Kidney epithelial cell (primary cell): ENCODE data around the gene PPARGC1A. TPM values are rescaled to one million over a fixed set of nuclear protein-coding genes. Genes with fewer than 3 reads are reported as not detected.

Experiments used
- DNase-seq: peaks from one replicate; pipeline ENCODE4 v3.0.0-alpha.2; 2010; ENCODE audit warnings: low read depth
- H3K27me3 ChIP-seq: 2 replicates; pipeline ENCODE4 v1.6.0; 2011; ENCODE audit warnings: low read length; ENCODE audit not compliant: control insufficient read depth, insufficient read depth
- H3K36me3 ChIP-seq: 2 replicates; pipeline ENCODE4 v1.5.1; 2011; ENCODE audit warnings: low read length; ENCODE audit not compliant: control insufficient read depth, insufficient read depth
- H3K4me3 ChIP-seq: 2 replicates; pipeline ENCODE4 v1.5.1; 2011; ENCODE audit warnings: low read depth, mild to moderate bottlenecking, control low read depth, low read length
- total RNA-seq: library from RNA; depleted of rRNA; stranded (reverse); fragments of >200 nt; gene quantifications from 2 replicates; pipeline ENCODE4 v1.2.3, GENCODE V29; 2015
- TF ChIP-seq, protein P1 (sequence below): IDR thresholded peaks from 2 replicates; pipeline ENCODE4 v1.5.1; 2011; ENCODE audit warnings: mild to moderate bottlenecking, moderate library complexity, low read length, control low read depth, inconsistent platforms; ENCODE audit not compliant: insufficient read depth, poor library complexity, severe bottlenecking

The PPARGC1A gene
- total RNA-seq, 1 donor from 2014 or later = 3.3 TPM

DNA sequence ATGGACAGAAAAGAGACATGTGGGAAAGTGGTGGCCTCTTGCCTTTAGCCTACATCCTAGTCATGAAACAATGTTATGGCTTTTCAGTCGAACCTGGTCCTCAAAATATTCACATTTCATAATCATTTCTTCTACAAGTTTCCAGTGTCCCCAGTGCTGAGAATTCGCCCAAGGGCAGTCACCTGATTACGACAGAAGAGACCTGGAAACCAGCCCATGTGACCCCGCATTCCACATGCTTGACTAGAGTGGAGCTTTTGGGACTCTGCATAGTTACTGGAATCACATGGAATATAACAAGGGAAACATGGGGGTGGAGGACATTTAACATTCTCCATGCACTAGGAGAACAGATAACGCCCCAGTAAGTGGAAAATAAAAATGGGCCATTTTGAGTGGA, 100.1 kb downstream of the PPARGC1A start:
- DNase-seq = peak; percentile 75
- TF ChIP-seq, protein P1, sequence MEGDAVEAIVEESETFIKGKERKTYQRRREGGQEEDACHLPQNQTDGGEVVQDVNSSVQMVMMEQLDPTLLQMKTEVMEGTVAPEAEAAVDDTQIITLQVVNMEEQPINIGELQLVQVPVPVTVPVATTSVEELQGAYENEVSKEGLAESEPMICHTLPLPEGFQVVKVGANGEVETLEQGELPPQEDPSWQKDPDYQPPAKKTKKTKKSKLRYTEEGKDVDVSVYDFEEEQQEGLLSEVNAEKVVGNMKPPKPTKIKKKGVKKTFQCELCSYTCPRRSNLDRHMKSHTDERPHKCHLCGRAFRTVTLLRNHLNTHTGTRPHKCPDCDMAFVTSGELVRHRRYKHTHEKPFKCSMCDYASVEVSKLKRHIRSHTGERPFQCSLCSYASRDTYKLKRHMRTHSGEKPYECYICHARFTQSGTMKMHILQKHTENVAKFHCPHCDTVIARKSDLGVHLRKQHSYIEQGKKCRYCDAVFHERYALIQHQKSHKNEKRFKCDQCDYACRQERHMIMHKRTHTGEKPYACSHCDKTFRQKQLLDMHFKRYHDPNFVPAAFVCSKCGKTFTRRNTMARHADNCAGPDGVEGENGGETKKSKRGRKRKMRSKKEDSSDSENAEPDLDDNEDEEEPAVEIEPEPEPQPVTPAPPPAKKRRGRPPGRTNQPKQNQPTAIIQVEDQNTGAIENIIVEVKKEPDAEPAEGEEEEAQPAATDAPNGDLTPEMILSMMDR = no peak
- Histone ChIP-seq H3K27me3 (no peaks in the 10 kb centered on the region), H3K4me3 (no peak overlapping the region), H3K36me3 (no peaks in the 10 kb centered on the region)

DNA sequence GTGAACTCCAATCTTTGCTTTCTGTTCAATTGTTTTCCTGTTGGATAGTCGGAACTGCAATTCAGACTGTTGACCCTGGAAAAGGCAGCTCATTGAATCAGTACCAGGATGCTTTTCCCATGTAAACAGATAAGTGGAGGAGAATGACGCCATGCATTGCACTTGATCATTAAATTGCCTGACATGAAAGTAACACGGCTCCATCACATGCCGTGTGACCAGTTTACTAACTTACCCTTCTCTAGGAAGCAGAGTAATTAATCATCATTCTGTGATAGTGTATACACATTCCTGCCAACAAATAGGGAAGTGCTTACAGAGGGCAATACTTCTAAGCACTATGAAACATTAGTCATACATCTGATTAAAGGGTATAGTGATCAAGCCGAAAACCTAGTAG, 101.4 kb downstream of the PPARGC1A start:
- TF ChIP-seq, protein P1 = no peak
- H3K27me3 ChIP-seq = no peaks in the 10 kb centered on the region
- H3K36me3 ChIP-seq = no peaks in the 10 kb centered on the region
- peak; percentile 42 for DNase-seq
- no peak overlapping the region for H3K4me3 ChIP-seq

DNA sequence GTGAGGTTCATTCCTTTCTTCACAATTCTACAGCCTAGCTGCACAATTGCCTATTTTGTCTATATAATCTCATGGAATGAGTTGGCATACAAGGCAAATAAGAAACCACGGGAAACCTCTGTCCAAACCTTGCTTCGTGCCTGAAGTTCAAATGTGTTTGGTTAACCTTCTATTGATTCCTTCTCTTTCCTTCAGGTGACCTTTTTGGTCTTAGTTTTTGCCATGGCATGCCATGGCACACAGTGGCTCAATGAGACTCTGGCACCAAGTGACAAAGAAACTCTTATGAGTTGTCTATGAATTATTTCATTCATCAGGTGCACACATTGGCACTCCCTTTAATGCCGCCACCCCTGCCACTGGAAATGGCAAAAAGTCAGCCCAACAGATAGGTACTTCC, 101.8 kb downstream of the PPARGC1A start:
- TF ChIP-seq, protein P1 = no peak
- Histone ChIP-seq H3K36me3 (no peaks in the 10 kb centered on the region), H3K27me3 (no peaks in the 10 kb centered on the region), H3K4me3 (no peak overlapping the region)
- no peak for DNase-seq

DNA sequence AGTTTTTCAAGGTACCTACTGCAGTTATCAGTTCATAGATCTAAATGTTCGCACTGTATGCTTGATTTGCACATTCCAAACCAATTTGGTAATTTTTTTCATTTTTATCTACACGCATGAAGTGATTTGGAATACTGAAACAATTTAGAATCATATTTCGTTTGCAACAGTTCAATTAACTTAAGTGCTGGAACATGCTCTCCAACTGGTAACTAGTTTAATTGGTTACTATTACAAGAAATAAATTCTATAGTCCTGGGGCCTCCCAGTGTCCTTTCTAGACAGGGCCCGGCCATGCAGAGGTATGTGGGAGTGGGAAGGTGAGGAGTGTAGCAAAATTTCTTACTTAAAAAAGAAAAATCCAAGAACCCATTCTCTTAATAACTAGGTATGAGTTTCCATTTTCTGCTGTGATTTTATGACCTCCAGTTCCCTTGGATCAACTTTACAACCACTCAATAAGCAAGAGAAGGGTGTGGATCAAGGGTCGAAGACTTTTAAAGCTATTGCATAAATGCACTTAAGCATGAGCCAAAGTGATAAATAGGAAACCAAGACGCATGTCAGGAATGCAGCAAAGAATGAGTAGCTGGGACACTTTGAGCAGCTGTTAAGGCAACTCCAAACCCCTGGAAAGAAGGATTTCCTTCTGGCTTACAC, 106.9 kb downstream of the PPARGC1A start:
- TF ChIP-seq, protein P1 = no peak
- Histone ChIP-seq H3K27me3 (no peaks in the 10 kb centered on the region), H3K4me3 (no peak overlapping the region), H3K36me3 (no peaks in the 10 kb centered on the region)
- no peak for DNase-seq

DNA sequence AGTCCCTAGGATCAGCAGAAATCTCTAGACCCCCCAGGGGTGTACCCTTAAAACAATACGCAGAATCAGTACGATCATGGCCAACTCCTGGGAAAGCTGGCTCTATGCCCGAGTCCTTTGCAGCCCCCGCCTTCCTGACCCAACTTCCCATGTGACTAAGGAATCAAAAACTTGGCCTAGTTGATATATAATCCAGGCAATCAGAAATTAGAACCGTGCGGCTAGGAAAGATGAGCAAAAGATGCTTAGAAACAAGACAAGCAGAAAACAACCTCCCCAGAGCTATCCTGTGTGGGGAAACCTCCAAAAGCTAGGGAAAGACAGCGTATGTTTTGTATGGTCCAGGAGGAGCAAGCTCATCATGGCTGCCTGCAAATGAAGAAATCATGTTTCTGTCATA, 110.0 kb downstream of the PPARGC1A start:
- no peaks in the 10 kb centered on the region for H3K36me3 ChIP-seq
- TF ChIP-seq, protein P1 = no peak
- DNase-seq = no peak
- no peak overlapping the region for H3K4me3 ChIP-seq
- no peaks in the 10 kb centered on the region for H3K27me3 ChIP-seq

DNA sequence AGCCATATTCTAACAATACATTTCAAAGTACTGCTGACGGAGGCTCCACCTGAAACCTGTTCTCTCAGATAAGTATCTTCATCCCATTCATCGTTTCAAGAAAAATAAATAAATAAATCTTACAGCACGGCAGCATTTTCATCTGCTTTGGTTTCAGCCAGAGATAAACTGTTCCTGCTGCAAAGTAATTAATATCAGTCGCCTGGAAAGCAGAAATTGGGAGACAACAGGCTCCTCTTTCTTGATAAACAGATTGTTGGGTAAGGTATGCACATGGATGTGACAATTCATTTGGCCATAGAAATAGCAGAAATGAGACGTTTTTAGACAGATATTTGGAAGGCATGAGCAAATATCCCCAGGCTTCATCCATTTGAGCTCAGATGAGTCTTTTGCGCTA, 110.4 kb downstream of the PPARGC1A start:
- Histone ChIP-seq H3K27me3 (no peaks in the 10 kb centered on the region), H3K4me3 (no peak overlapping the region), H3K36me3 (no peaks in the 10 kb centered on the region)
- DNase-seq = no peak
- TF ChIP-seq, protein P1 = no peak
